Adipocyte (in vitro differentiated cells): ENCODE data around the gene BCAS3.

Experiments
- DNase-seq: peaks from one replicate; pipeline ENCODE4 v3.0.0-alpha.2; 2015; ENCODE audit warnings: low read depth
- H3K27me3 ChIP-seq: replicated peaks from 2 replicates; pipeline ENCODE4 v1.7.0; 2013; ENCODE audit warnings: mild to moderate bottlenecking, low read length, moderate library complexity; ENCODE audit not compliant: control insufficient read depth, insufficient read depth
- H3K36me3 ChIP-seq: 2 replicates; pipeline ENCODE4 v1.7.0; 2013; ENCODE audit warnings: low read length, mild to moderate bottlenecking, moderate library complexity; ENCODE audit not compliant: control insufficient read depth, insufficient read depth, severe bottlenecking
- H3K4me1 ChIP-seq: 2 replicates; pipeline ENCODE4 v1.7.0; 2013; ENCODE audit warnings: mild to moderate bottlenecking, low read length, moderate library complexity; ENCODE audit not compliant: control insufficient read depth, insufficient read depth
- H3K4me3 ChIP-seq: 2 replicates; pipeline ENCODE4 v1.7.0; 2013; ENCODE audit warnings: mild to moderate bottlenecking, low read length, moderate library complexity
- H3K9ac ChIP-seq: 2 replicates; pipeline ENCODE4 v1.7.0; 2013; ENCODE audit warnings: mild to moderate bottlenecking, low read length, moderate library complexity
- H3K9me3 ChIP-seq: 2 replicates; pipeline ENCODE4 v1.7.0; 2013; ENCODE audit warnings: mild to moderate bottlenecking, low read length, moderate library complexity; ENCODE audit not compliant: control insufficient read depth

Gene BCAS3

DNA sequence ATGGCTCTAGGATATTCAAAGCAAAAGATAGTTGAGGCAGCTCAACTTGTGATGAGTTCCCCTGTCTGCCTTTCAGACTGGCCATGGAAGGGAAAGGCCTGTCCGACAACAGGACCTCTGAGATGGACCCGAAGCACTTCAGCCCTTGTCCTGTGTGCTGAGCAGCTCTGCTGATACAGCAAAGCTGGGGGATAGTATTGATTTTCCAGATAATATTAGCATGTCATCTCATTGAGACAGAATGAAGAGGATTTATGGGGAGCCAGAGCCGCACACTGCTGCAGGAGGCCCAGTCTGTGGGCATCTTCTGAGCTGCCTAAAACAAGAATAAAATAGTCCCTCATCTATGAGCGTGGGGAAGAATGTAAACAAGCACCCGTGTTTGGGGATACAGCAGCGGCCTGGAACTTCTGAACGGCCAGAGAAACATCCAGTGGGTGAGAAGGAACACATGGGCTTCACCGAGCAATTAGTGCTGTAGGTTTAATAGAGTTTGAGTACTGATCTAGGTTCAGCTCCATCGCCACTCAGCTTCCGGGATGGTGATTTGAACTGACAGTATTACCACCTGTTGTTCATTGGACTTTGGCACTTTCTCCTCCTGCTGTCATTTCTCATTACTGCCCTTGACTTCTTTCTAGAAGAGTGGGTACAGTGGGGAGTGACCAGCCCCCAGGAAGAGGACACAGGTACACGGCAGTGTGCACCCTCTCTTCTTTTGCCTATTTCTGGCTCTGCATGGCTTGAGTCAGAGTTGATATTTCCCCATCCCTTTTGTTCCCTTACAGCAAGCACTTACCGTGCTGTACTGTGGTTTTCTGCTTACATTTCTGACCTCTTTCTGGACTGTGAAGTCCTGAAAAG, 625.5 kb downstream of the BCAS3 start:
- H3K4me3 ChIP-seq = no peak overlapping the region
- no peaks in the 10 kb centered on the region for H3K36me3 ChIP-seq
- peaks cover 63% of the 10 kb centered on the region for H3K4me1 ChIP-seq
- H3K9ac ChIP-seq = no peak overlapping the region
- peak; percentile 38 for DNase-seq
- no peaks in the 10 kb centered on the region for H3K27me3 ChIP-seq
- no peaks in the 10 kb centered on the region for H3K9me3 ChIP-seq

DNA sequence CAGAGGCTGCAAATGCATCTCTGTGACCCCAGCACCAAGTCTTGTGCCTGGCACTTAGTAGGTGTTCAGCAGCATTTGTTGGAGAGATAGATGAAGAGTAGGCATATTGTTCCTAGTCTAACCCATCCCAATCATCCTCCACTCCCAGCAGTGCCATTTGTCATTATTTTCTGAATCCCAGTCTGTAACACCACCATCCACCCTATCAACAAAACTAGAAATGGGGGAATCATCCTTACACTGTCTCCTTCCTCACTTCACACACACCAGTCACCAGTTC, 626.1 kb downstream of the BCAS3 start:
- no peak overlapping the region for H3K4me3 ChIP-seq
- H3K36me3 ChIP-seq = no peaks in the 10 kb centered on the region
- no peaks in the 10 kb centered on the region for H3K9me3 ChIP-seq
- no peak overlapping the region for H3K9ac ChIP-seq
- H3K4me1 ChIP-seq = peaks cover 68% of the 10 kb centered on the region
- H3K27me3 ChIP-seq = no peaks in the 10 kb centered on the region
- no peak for DNase-seq

DNA sequence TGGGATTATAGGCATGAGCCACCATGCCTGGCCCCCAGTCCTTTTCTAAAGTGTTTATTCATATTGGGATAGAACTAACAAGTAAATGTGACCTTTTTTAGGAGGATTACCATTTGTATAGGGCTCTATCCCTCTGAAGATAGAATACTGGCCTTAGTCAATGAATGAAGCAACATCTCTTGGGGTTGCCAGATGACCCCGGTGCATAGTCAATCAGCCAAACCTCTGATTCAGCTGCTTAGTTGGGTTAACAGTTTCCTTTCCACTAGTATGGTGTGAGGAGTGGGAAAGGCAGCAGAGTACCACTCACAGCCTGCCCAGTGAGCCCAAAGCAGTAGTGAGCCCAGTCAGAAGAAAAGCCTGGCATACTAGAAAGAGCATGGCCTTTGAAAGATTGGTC, 627.4 kb downstream of the BCAS3 start:
- Histone ChIP-seq H3K27me3 (no peaks in the 10 kb centered on the region), H3K9me3 (no peaks in the 10 kb centered on the region), H3K4me1 (peaks cover 77% of the 10 kb centered on the region), H3K36me3 (no peaks in the 10 kb centered on the region), H3K9ac (no peak overlapping the region), H3K4me3 (no peak overlapping the region)
- DNase-seq = no peak

DNA sequence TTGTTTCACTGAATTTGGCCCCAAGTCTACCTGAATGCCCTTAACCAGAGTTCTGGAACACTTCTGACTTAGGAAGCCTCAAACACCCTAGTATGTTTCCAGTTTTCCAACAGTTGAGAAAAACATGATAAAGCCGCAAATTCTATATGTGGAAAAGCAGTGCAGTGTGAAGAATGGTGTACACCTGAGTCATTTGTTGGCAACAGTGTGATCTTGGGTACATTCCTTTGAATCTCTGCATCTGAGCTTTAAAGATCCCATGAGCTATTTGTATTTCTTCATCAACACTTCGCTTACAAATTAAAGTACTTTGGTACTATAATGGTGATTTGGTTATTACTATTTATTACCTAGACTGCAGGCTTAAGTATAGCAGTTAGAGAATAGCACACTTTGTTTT, 628.4 kb downstream of the BCAS3 start:
- H3K9me3 ChIP-seq = no peaks in the 10 kb centered on the region
- H3K36me3 ChIP-seq = no peaks in the 10 kb centered on the region
- no peak overlapping the region for H3K9ac ChIP-seq
- DNase-seq = no peak
- no peak overlapping the region for H3K4me3 ChIP-seq
- H3K27me3 ChIP-seq = no peaks in the 10 kb centered on the region
- peaks cover 75% of the 10 kb centered on the region for H3K4me1 ChIP-seq

DNA sequence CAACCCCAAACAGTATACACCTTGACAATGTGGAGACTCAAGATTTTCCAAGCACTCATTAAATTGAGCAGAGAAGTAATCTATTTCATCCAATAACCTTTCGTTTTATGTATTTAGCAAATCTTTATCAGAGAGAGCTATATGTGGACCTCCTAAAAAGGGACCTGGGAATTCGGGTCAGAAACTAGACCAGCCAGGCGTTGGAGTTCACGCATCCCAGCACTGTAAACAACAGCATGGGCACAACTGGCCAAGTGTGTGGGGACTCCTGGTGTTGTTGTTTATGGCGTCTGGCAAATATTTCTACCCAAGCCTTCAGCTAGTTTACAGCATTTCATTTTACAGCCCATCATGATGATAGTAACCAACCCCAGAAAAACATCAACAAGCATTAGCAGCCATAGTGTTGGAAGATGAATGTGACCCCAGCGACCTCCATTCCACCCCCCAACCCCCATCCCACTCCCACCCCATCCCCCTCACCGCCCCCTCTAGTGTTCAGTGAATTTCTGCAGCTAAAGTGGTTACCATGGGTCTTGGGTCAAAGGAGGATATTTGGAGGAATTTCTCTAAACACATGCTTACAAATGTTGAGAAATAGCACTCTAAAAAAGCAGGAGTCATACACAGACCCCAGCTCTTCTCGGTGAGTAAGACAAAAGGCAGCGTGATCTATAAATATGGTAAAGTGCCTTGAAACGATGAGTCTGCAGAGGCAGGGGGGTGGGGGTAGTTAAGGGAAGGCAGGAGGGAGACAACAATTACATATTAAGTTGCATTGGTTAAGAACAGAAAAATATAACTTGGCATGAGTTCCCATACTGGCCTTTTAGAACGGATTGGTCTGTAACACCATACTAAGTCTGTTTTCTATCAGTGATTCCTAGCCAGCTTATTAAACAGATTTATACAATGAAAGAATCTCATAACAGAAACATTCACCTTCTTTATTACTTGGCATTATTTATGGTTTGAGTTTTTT, 630.5 kb downstream of the BCAS3 start:
- Histone ChIP-seq H3K36me3 (no peaks in the 10 kb centered on the region), H3K9me3 (no peaks in the 10 kb centered on the region), H3K9ac (peak overlapping the region; percentile 74), H3K27me3 (no peaks in the 10 kb centered on the region), H3K4me1 (peaks cover 71% of the 10 kb centered on the region), H3K4me3 (no peak overlapping the region)
- peak; percentile 98 for DNase-seq

DNA sequence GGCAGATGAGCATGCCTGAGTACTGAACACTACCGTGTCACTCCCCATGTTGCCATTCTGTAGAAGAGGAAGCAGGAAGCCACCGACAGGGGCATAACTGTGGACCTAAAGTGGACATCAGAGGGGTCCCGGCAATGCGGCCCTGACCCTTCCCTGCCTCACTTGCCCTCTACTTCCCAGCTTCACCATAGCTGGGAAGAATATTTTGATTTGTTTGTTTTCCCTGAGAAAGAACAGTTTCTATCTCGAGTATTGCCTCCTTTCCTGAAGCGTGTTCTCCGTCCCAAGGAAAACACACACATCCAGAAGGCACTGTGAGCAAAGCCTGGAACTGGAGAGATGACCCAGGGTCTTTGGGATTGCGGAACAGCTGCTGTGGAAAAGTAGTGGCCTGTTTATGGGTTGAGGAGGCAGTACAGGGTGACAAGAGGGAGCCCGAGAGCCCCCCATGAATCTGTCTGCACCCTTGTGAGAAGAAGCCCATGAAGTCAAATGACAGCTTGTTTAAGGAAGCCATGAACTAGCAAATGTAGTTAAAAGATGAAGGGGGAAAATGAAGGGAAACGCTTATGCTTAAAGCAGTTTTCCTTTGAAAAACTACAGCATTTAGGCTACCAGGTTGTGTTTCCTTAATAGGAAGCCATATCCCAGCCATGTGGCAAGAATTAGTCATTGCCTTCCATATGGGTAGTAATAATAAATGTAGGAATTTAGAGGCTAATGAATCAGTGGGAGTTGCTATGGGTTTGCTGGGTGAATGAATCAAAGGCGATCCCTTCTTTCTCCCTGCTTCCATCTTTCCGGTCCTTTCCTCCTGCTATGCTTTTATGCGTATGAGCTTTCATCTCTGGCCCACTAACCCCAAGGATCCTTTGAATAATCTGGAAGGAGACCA, 632.0 kb downstream of the BCAS3 start:
- H3K4me3 ChIP-seq = no peak overlapping the region

DNA sequence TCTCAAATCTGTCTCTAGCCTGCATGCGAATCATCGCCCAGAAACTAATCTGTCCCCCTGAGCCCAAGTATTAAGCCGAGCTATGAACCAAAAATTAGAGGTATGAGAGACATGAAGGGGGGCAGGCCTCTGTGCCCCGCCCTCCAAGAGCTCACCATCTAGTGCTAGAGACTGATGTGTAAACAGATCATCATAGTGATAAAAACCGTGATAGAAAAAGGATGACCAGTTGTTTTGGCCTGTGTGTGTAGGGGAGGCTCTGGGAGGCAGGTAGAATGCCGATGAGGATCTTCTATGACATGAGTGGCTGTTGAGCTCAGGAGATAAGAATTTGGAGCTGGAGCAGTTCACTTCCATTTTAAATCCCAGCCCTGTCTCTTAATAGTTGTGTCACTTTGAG, 632.9 kb downstream of the BCAS3 start:
- Histone ChIP-seq H3K4me3 (no peak overlapping the region), H3K9ac (no peak overlapping the region), H3K36me3 (no peaks in the 10 kb centered on the region), H3K9me3 (no peaks in the 10 kb centered on the region), H3K27me3 (no peaks in the 10 kb centered on the region), H3K4me1 (peaks cover 66% of the 10 kb centered on the region)
- no peak for DNase-seq

More for the DNA sequence above, 632.0 kb downstream of the BCAS3 start:
- H3K9me3 ChIP-seq = no peaks in the 10 kb centered on the region
- H3K27me3 ChIP-seq = no peaks in the 10 kb centered on the region
- no peaks in the 10 kb centered on the region for H3K36me3 ChIP-seq
- peaks cover 71% of the 10 kb centered on the region for H3K4me1 ChIP-seq
- peak overlapping the region; percentile 74 for H3K9ac ChIP-seq
- DNase-seq = peak; percentile 51

DNA sequence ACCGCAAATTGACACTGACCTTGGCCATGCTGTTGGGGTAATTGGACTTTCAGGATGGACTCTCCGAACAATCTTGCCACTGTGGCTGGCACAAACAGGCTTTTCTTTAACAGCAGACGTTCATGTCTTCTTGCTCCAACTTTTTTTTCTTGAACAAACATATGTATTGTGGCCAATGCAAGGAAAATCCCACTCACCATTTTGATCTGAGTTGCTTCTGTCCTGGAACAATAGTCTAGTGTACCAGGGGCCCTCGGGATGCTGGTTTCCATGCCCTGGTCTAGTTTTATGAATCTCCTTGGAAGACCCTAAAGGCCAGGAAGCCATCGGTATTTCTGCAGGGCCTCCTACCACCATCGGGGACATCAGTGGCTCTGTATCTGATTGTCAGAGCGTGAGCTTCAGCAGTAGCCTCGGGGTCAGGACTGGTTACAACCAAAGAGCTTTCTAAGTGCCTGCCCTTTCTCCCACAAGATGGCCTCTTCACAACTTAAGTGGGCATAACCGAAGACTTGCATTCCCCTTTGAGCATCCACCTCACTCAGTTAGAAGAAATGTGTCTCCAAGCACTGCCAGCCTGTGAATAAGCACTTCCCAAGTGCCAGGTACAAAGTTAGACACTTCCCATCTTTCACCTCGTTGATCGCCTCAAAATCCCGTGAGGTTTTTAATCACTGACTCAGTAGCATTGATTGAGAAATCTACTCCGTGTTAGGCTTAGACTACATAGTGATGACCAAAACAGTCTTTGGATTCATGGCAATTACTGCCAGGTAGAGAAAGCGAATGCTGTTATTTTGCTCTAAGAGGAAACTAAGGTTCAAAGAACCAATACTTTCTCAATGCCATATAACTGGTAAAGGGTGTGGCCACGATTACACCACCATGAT, 635.0 kb downstream of the BCAS3 start:
- Histone ChIP-seq H3K4me1 (peaks cover 55% of the 10 kb centered on the region), H3K36me3 (no peaks in the 10 kb centered on the region), H3K9ac (no peak overlapping the region), H3K4me3 (peak overlapping the region; percentile 18), H3K27me3 (no peaks in the 10 kb centered on the region), H3K9me3 (no peaks in the 10 kb centered on the region)
- no peak for DNase-seq

DNA sequence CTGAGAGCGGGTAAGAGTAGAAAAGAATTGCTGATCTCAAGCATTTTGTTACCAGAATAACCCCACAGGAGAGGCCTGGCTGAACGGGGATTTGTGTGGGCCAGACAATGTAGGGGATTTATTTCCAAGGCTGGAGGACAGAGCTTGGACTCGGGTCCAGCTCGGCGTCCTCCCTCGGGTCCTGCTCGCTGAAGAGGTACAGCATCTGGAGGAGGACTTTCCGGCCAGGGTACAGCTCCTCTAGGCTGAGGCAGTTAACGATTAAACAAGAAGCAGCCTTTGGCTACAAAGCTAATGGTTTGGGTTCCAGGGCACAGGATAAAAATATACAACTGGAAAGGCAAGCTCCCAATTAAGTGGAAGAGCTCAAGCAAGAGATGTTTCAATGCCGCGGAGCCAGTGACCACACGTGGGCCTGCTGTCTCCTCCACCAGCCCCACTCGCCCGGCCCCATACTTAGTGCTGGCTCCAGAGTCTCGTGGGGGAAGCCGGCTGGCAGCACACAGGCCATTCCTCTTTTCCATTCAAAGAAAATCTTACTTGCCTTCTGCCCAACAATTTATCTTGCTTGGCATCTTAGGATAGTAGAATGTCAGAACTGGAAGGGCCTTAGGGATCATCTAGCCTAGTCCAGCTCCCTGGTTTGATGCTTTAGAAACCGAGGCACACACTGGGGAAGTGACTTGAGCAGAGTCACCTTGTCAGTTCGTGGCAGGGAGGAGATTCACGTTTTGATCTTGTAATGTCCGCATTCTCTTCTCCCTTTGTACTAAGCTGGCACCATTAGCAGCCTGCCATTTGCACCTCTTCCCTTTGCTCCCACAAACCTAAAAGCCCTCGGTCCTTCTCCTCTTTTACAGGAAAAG, 636.0 kb downstream of the BCAS3 start:
- Histone ChIP-seq H3K36me3 (no peaks in the 10 kb centered on the region), H3K9ac (peak overlapping the region; percentile 46), H3K4me1 (peaks cover 46% of the 10 kb centered on the region), H3K9me3 (no peaks in the 10 kb centered on the region), H3K27me3 (no peaks in the 10 kb centered on the region), H3K4me3 (peak overlapping the region; percentile 31)
- no peak for DNase-seq
